Measurements from ENCODE around the gene HTR1D. TPM values are rescaled to one million over a fixed set of nuclear protein-coding genes. Genes with fewer than 3 reads are reported as not detected.
"Not testable (repeated sequence)": the region's sequence is repeated elsewhere in the genome, so short reads cannot be mapped to it uniquely, and the experiment has no call there.

Gene HTR1D
- total RNA-seq, 6 experiments from 2014 or later = not detected

DNA sequence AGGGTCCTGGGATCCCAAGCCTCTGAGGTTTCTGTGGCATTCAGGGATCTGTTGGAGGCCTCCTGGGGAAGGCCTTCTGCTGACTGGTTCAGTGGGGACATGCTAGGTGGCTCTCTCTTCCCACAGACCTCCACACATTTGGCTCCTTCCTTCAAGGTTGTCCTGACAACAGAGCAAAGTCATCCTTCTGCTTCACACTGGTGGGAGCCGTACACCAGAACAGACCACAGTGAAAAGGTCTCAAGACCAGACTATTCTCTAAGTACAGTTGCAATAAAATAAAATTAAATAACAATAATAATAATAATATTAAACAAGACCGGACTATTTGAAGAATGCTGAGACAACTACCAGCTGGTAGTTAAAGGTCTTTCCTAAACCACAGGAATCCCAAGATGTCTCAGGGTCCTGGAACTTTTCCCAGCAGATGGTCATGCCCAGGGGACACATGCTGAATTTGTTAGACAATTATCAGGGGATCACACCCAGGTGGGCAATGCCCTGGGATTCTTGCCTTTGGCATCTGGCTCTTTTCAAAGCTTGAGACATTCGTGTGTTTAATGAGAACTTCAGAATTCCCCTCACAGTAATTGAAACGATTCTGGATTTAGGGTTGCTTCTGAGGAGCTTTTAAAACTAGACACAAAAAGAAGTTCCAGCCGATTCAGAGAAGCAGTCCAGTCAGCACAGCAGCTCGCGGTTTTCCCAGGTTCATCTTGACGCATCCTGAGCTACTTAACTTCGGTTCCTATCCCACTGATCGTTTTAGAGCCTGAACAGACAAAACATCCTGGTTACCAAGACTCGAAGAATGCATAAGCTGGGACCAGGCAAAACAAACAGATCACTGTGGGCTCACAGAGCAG is 22.9 kb downstream of the HTR1D start:
- intact Hi-C loops (cut with DNase I) = no loop called here
- TF ChIP-seq, protein P1, sequence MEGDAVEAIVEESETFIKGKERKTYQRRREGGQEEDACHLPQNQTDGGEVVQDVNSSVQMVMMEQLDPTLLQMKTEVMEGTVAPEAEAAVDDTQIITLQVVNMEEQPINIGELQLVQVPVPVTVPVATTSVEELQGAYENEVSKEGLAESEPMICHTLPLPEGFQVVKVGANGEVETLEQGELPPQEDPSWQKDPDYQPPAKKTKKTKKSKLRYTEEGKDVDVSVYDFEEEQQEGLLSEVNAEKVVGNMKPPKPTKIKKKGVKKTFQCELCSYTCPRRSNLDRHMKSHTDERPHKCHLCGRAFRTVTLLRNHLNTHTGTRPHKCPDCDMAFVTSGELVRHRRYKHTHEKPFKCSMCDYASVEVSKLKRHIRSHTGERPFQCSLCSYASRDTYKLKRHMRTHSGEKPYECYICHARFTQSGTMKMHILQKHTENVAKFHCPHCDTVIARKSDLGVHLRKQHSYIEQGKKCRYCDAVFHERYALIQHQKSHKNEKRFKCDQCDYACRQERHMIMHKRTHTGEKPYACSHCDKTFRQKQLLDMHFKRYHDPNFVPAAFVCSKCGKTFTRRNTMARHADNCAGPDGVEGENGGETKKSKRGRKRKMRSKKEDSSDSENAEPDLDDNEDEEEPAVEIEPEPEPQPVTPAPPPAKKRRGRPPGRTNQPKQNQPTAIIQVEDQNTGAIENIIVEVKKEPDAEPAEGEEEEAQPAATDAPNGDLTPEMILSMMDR (IDR thresholded peaks at IDR 0.05) = no peak
- no peak for TF ChIP-seq POLR2A (IDR thresholded peaks at IDR 0.05)
- Histone ChIP-seq H3K4me1 (no peaks in the 10 kb centered on the region), H3K27ac (no peak overlapping the region), H3K36me3 (no peaks in the 10 kb centered on the region), H3K9me3 (no peaks in the 10 kb centered on the region), H3K4me3 (no peak overlapping the region), H3K27me3 (no peaks in the 10 kb centered on the region)
- no peak for ATAC-seq
- no peak for DNase-seq
- WGBS (ENCODE audit: insufficient coverage, low coverage, low lambda C conversion rate, missing lambda C conversion rate) = 62% methylated on average over 11 of the region's 11 CpGs

DNA sequence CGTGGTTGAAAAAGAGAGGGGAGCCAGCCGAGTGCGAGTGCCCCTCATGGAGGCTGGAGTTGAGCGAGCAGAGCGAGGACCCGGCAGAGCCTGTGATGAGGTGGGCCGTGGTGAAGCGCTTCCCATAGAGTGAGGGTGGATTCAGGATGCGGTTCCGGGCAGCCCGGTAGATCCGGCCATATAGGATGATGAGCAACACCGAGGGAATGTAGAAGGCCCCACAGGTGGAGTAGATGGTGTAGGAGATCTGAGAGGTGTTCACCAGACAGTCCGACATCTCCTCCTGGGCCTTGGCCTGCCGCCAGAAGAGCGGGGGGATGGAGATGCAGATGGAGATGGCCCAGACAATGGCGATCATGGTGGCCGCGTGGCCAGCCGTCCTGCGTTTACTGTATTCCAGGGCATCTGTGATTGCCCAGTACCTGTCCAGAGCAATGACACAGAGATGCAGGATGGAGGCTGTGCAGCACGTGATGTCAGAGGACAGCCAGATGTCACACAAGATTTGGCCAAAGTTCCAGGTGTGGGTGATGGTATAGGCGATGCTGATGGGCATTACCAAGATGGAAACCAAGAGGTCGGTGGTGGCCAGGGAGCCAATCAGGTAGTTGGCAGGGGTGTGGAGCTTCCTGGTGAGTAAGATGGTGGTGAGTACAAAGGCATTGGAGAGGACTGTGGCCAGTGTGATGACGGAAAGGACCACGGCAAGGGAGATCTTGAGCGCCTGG is 23.7 kb downstream of the HTR1D start:
- TF ChIP-seq POLR2A (IDR thresholded peaks at IDR 0.05) = no peak
- TF ChIP-seq, protein P1 (IDR thresholded peaks at IDR 0.05) = no peak
- ATAC-seq = no peak
- 74% methylated on average over 5 of the region's 27 CpGs for WGBS (ENCODE audit: insufficient coverage, low coverage, low lambda C conversion rate, missing lambda C conversion rate)

DNA sequence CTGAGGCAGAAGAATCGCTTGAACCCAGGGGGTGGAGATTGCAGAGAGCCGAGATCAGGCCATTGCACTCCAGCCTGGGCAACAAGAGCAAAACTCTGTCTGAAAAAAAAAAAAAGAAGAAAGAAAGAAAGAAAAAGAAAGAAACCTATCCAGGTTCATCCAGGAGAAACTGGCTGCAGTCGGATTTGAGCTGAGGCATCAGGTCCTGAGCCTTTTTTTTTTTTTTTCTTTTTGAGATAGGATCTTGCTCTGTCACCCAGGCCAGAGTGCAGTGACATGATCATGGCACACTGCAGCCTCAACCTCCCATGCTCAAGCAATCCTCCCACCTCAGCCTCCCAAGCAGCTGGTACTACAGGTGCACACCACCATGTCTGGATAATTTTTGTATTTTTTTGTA is 26.1 kb downstream of the HTR1D start:
- ATAC-seq = no peak
- WGBS (ENCODE audit: insufficient coverage, low coverage, low lambda C conversion rate, missing lambda C conversion rate) = 83% methylated on average over 2 of the region's 3 CpGs
- H3K36me3 ChIP-seq = no peaks in the 10 kb centered on the region

More for the DNA sequence above, 23.7 kb downstream of the HTR1D start:
- DNase-seq = no peak
- Histone ChIP-seq H3K36me3 (no peaks in the 10 kb centered on the region), H3K27me3 (no peaks in the 10 kb centered on the region), H3K27ac (no peak overlapping the region), H3K4me3 (no peak overlapping the region), H3K4me1 (peaks cover 0 to under 1% (median 0%) of the 10 kb centered on the region in 4 donors), H3K9me3 (no peaks in the 10 kb centered on the region)
- intact Hi-C loops (cut with DNase I) = no loop called here

DNA sequence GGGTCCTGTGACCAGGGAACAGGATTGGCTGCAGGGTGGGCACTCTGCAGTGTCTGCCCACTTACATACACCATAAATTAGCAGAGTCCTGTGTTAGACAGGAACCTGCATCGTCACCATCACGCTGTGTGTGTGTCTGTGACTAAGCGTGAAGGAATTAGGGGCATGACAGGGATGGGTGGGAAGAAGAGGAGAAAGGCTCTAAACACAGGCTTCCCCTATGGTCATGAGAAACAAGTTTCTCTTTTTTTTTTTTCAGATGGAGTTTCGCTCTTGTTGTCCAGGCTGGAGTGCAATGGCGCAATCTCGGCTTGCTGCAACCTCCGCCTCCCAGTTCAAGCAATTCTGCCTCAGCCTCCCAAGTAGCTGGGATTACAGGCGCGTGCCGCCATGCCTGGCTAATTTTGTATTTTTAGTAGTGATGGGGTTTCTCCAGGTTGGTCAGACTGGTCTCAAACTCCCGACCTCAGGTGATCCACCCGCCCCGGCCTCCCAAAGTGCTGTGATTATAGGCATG is 28.3 kb downstream of the HTR1D start:
- H3K36me3 ChIP-seq, H3K4me1 ChIP-seq, H3K27me3 ChIP-seq, H3K4me3 ChIP-seq, H3K27ac ChIP-seq, ATAC-seq, H3K9me3 ChIP-seq, DNase-seq: not testable (repeated sequence)
- 93% methylated on average over 6 of the region's 13 CpGs for WGBS (ENCODE audit: insufficient coverage, low coverage, low lambda C conversion rate, missing lambda C conversion rate)
- intact Hi-C loops (cut with DNase I) = loop anchor here (5.0 to 10.0 kb wide), 3 partner anchors 92 to 214 kb away; partner anchors contain the start of gene LACTBL1 (in 1 of the 2)

More for the DNA sequence above, 26.1 kb downstream of the HTR1D start:
- TF ChIP-seq, protein P1 (IDR thresholded peaks at IDR 0.05) = no peak
- no peak for TF ChIP-seq POLR2A (IDR thresholded peaks at IDR 0.05)
- Histone ChIP-seq H3K4me1 (peaks cover 0 to 6% (median 0%) of the 10 kb centered on the region in 4 donors), H3K9me3 (no peaks in the 10 kb centered on the region), H3K27me3 (no peaks in the 10 kb centered on the region), H3K4me3 (no peak overlapping the region), H3K27ac (no peak overlapping the region)
- intact Hi-C loops (cut with DNase I) = no loop called here
- DNase-seq = no peak
